Measurements from ENCODE around the gene DCUN1D3. TPM values are rescaled to one million over a fixed set of nuclear protein-coding genes. Genes with fewer than 3 reads are reported as not detected.

Gene DCUN1D3
- total RNA-seq, 1 experiment from 2014 or later, result 16.4 TPM

- Histone ChIP-seq H3K4me2 (ENCODE audit: low read length) (no peak overlapping the region), H3K36me3 (ENCODE audit: control insufficient read depth in 1 of 2, insufficient read depth in 2 of 2, low read length in 2 of 2) (0 out of 4 replicates have a peak, but pooled peaks cover 4 to 5% of the 10 kb centered on the region in 2 experiments), H3K79me2 (ENCODE audit: insufficient read depth, low read length) (no peaks in the 10 kb centered on the region), H3K27me3 (ENCODE audit: insufficient read depth, low read length) (no peaks in the 10 kb centered on the region), H4K20me1 (ENCODE audit: insufficient read depth) (no peaks in the 10 kb centered on the region), H3K4me1 (ENCODE audit: control insufficient read depth in 1 of 2, insufficient read depth in 2 of 2, low read length in 2 of 2) (peaks cover 19 to 22% of the 10 kb centered on the region in 2 experiments), H3K9me2 (ENCODE audit: insufficient read depth) (no peaks in the 10 kb centered on the region), H3K27ac (ENCODE audit: low read depth, low read length) (no peak overlapping the region), H3K9ac (ENCODE audit: low read length) (no peak overlapping the region), H2AFZ (ENCODE audit: low read depth, low read length, poor library complexity, severe bottlenecking) (no peak overlapping the region), H3K9me3 (ENCODE audit: control insufficient read depth in 1 of 2, insufficient read depth in 1 of 2, low read depth in 1 of 2, low read length in 2 of 2) (no peaks in the 10 kb centered on the region), H3K4me3 (replicated peaks in 1 of 2; ENCODE audit: low read depth in 1 of 2, low read length in 2 of 2) (no peak overlapping the region)
- intact Hi-C loops (cut with micrococcal nuclease), result loop anchor here (5.0 kb wide), 3 partner anchors 49 to 1824 kb away; partner anchors contain the start of genes DCUN1D3, LDAF1 and LYRM1
- CTCF ChIA-PET, result no interaction called here
- RAD21 ChIA-PET (ENCODE audit: low non-redundant PET in 1 of 2, low total read pairs in 2 of 2, uncharacterized antibody in 2 of 2, unreplicated experiment in 2 of 2), result no interaction called here
- no TSS peak for BruUV-seq (replicated peaks)
- no peak for DNase-seq (ENCODE audit: low read depth, low spot score)
- POLR2A ChIA-PET, result no interaction called here
- TF ChIP-seq YY1 (IDR thresholded peaks at IDR 0.05; ENCODE audit: extremely low read depth, insufficient replicate concordance, low read depth, low read length) (no peak), ATF3 (IDR thresholded peaks at IDR 0.05) (no peak), CBX3 (IDR thresholded peaks at IDR 0.05; ENCODE audit: low read depth) (no peak), REST (IDR thresholded peaks at IDR 0.05; ENCODE audit: low read depth) (no peak), ZNF274 (IDR thresholded peaks at IDR 0.05; ENCODE audit: low read depth, low read length) (no peak), JUND (IDR thresholded peaks at IDR 0.05) (no peak), ZBTB33 (IDR thresholded peaks at IDR 0.05; ENCODE audit: extremely low read depth, insufficient replicate concordance, low read length) (no peak), EGR1 (IDR thresholded peaks at IDR 0.05; ENCODE audit: low read depth) (no peak), ELF1 (IDR thresholded peaks at IDR 0.05; ENCODE audit: borderline replicate concordance, low read depth) (no peak), POLR2AphosphoS5 (IDR thresholded peaks at IDR 0.05; ENCODE audit: low read depth, low read length) (no peak), SP1 (IDR thresholded peaks at IDR 0.05; ENCODE audit: low read depth) (no peak), POLR2A (IDR thresholded peaks at IDR 0.05; ENCODE audit: borderline replicate concordance, extremely low read depth, insufficient read depth, insufficient read length) (no peak)
- no peak for ATAC-seq
Observed at GRCh38 chr16:20853143-20853542, 47.0 kb downstream of the DCUN1D3 start.
